H1 (cell line): ENCODE data around the gene ADAMTS17.

Experiments used
- CEBPB ChIP-seq: IDR thresholded peaks from 2 replicates; pipeline ENCODE4 v1.6.1; 2012; ENCODE audit warnings: low read depth, low read length
- CTCF ChIP-seq, 3 experiments: IDR thresholded peaks; 1 replicate in 2 of 3; 2 replicates in 1 of 3; pipeline versions ENCODE4 v1.5.1 to v1.6.1; 2011; ENCODE audit warnings: low read length in 3 of 3, mild to moderate bottlenecking in 3 of 3, inconsistent platforms in 2 of 3, low read depth in 1 of 3, moderate library complexity in 1 of 3; ENCODE audit not compliant: insufficient read depth in 1 of 3; ENCODE audit errors: control extremely low read depth in 1 of 3
- EZH2 ChIP-seq: fragments of 200-600 bp; sonication (generic); IDR thresholded peaks from 2 replicates; pipeline ENCODE4 v1.7.1; 2012; ENCODE audit warnings: low read depth, mild to moderate bottlenecking, moderate library complexity, low read length, inconsistent platforms; ENCODE audit not compliant: severe bottlenecking
- HDAC6 ChIP-seq: IDR thresholded peaks from one replicate; pipeline ENCODE4 v1.7.1; 2012; ENCODE audit warnings: low read depth, mild to moderate bottlenecking, inconsistent platforms, low read length, moderate library complexity
- NANOG ChIP-seq: IDR thresholded peaks from 2 replicates; pipeline ENCODE4 v1.6.1; 2011; ENCODE audit warnings: low read length, low read depth, mild to moderate bottlenecking, inconsistent platforms; ENCODE audit not compliant: insufficient read depth, poor library complexity, severe bottlenecking
- POLR2A ChIP-seq, 2 experiments: IDR thresholded peaks; 1 replicate in 1 of 2; 2 replicates in 1 of 2; pipeline ENCODE4 v1.6.1; 2011; ENCODE audit warnings: low read depth in 2 of 2, low read length in 2 of 2, mild to moderate bottlenecking in 2 of 2; ENCODE audit errors: control extremely low read depth in 1 of 2
- POLR2AphosphoS5 ChIP-seq: IDR thresholded peaks from 2 replicates; pipeline ENCODE4 v1.6.1; 2011; ENCODE audit warnings: low read depth, low read length
- SP1 ChIP-seq: IDR thresholded peaks from 2 replicates; pipeline ENCODE4 v1.6.1; 2011; ENCODE audit warnings: low read depth, low read length
- SP2 ChIP-seq: IDR thresholded peaks from 2 replicates; pipeline ENCODE4 v1.6.1; 2012; ENCODE audit warnings: mild to moderate bottlenecking, low read length, inconsistent platforms
- ZNF274 ChIP-seq: IDR thresholded peaks from 2 replicates; pipeline ENCODE4 v1.7.0; 2012; ENCODE audit warnings: low read length, borderline replicate concordance; ENCODE audit errors: extremely low read depth
- TF ChIP-seq, protein P1 (sequence below): IDR thresholded peaks from 2 replicates; pipeline ENCODE4 v1.6.1; 2012; ENCODE audit warnings: low read length, inconsistent platforms
- TF ChIP-seq, protein P2 (sequence below): IDR thresholded peaks from 2 replicates; pipeline ENCODE4 v1.6.1; 2012; ENCODE audit warnings: inconsistent platforms

DNA sequence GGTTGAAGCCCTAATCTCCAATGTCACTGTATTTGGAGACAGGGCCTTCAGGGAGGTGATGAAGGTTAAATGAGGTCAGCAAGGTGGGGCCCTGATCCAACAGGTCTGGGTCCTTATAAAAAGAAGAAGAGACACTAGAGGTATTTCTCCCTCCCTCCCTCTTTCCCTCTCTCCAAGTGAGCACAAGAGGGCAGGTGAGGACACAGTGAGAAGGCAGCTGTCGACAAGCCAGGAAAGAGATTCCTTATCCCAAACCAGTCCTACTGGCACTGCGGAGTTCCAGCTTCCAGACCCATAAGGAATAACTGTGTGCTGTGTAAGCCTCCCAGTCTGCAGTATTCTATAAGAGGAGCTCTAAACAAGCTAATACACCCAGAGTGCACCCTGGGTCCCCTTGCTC lies 134.7 kb downstream of the ADAMTS17 start:
- TF ChIP-seq CTCF (IDR thresholded peaks at IDR 0.05; ENCODE audit: control extremely low read depth in 1 of 3, insufficient read depth in 1 of 3, low read depth in 1 of 3, low read length in 3 of 3) (no peak), POLR2A (IDR thresholded peaks at IDR 0.05; ENCODE audit: control extremely low read depth in 1 of 2, low read depth in 2 of 2, low read length in 2 of 2) (no peak), EZH2 (no peak), SP1 (no peak), POLR2AphosphoS5 (no peak), CEBPB (no peak), ZNF274 (no peak), NANOG (no peak), SP2 (no peak), HDAC6 (no peak)
- TF ChIP-seq, protein P1, sequence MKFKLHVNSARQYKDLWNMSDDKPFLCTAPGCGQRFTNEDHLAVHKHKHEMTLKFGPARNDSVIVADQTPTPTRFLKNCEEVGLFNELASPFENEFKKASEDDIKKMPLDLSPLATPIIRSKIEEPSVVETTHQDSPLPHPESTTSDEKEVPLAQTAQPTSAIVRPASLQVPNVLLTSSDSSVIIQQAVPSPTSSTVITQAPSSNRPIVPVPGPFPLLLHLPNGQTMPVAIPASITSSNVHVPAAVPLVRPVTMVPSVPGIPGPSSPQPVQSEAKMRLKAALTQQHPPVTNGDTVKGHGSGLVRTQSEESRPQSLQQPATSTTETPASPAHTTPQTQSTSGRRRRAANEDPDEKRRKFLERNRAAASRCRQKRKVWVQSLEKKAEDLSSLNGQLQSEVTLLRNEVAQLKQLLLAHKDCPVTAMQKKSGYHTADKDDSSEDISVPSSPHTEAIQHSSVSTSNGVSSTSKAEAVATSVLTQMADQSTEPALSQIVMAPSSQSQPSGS = no peak
- TF ChIP-seq, protein P2, sequence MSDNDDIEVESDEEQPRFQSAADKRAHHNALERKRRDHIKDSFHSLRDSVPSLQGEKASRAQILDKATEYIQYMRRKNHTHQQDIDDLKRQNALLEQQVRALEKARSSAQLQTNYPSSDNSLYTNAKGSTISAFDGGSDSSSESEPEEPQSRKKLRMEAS = no peak
